OCI-LY1 (cell line): Measurements from ENCODE around the gene MSRB3.

Experiments used
- H2AFZ ChIP-seq: fragments of 200-600 bp; sonication (generic), shearing (Covaris generic); 2 replicates; pipeline ENCODE4 v1.6.0; 2014; ENCODE audit warnings: antibody characterized with exemption, mild to moderate bottlenecking, low read length
- H3F3A ChIP-seq: fragments of 200-600 bp; sonication (generic), shearing (Covaris generic); 2 replicates; pipeline ENCODE4 v1.6.0; 2014; ENCODE audit warnings: mild to moderate bottlenecking, antibody characterized with exemption, low read length, moderate library complexity; ENCODE audit not compliant: insufficient read depth
- H3K27ac ChIP-seq: fragments of 200-600 bp; sonication (generic); 2 replicates; pipeline ENCODE4 v1.5.1; 2014; ENCODE audit warnings: low read length, mixed run types, mild to moderate bottlenecking, low read depth; ENCODE audit not compliant: poor library complexity, severe bottlenecking
- H3K27me3 ChIP-seq: fragments of 200-600 bp; sonication (generic); 2 replicates; pipeline ENCODE4 v1.6.0; 2014; ENCODE audit warnings: antibody characterized with exemption, mild to moderate bottlenecking, low read length, moderate library complexity; ENCODE audit not compliant: insufficient read depth
- H3K36me3 ChIP-seq: fragments of 200-600 bp; sonication (generic); 2 replicates; pipeline ENCODE4 v1.6.1; 2014; ENCODE audit warnings: mild to moderate bottlenecking, antibody characterized with exemption, low read length, moderate library complexity, mixed read lengths; ENCODE audit not compliant: insufficient read depth
- H3K4me1 ChIP-seq: fragments of 200-600 bp; sonication (generic); 2 replicates; pipeline ENCODE4 v1.5.1; 2014; ENCODE audit warnings: mild to moderate bottlenecking, low read length, moderate library complexity; ENCODE audit not compliant: insufficient read depth, severe bottlenecking
- H3K4me2 ChIP-seq: fragments of 200-600 bp; sonication (generic), shearing (Covaris generic); 2 replicates; pipeline ENCODE4 v1.6.1; 2014; ENCODE audit warnings: low read length
- H3K4me3 ChIP-seq: fragments of 200-600 bp; sonication (generic); 2 replicates; pipeline ENCODE4 v1.5.1; 2014; ENCODE audit warnings: low read length, low read depth, mild to moderate bottlenecking, mixed read lengths; ENCODE audit not compliant: poor library complexity, severe bottlenecking
- H3K79me2 ChIP-seq: fragments of 200-600 bp; shearing (Covaris generic); 2 replicates; pipeline ENCODE4 v1.6.1; 2016; ENCODE audit warnings: mixed run types, low read length, mixed read lengths; ENCODE audit not compliant: insufficient read depth
- H3K9ac ChIP-seq: fragments of 200-600 bp; sonication (generic), shearing (Covaris generic); 2 replicates; pipeline ENCODE4 v1.6.1; 2014; ENCODE audit warnings: mild to moderate bottlenecking, low read length, mixed read lengths
- H3K9me2 ChIP-seq: fragments of 200-600 bp; sonication (generic), shearing (Covaris generic); 2 replicates; pipeline ENCODE4 v1.6.1; 2014; ENCODE audit warnings: low read depth, mild to moderate bottlenecking, low read length, mixed read lengths
- H3K9me3 ChIP-seq: fragments of 200-600 bp; shearing (Covaris generic); 2 replicates; pipeline ENCODE4 v1.6.1; 2014; ENCODE audit warnings: low read length, mixed read lengths
- H4K20me1 ChIP-seq: fragments of 200-600 bp; sonication (generic), shearing (Covaris generic); 2 replicates; pipeline ENCODE4 v1.6.0; 2016; ENCODE audit warnings: mild to moderate bottlenecking, low read length; ENCODE audit not compliant: insufficient read depth
- EZH2 ChIP-seq: fragments of 200-600 bp; sonication (generic), shearing (Covaris generic); IDR thresholded peaks from 2 replicates; pipeline ENCODE4 v1.8.0; 2017; ENCODE audit warnings: borderline replicate concordance, mixed run types, mild to moderate bottlenecking, antibody characterized with exemption, low read length, moderate library complexity, mixed read lengths
- TF ChIP-seq, protein P1 (sequence below): fragments of 200-600 bp; sonication (generic), shearing (Covaris generic); IDR thresholded peaks from 2 replicates; pipeline ENCODE4 v1.5.1; 2017; ENCODE audit warnings: mild to moderate bottlenecking, antibody characterized with exemption, low read length, moderate library complexity, mixed read lengths

MSRB3 gene

DNA sequence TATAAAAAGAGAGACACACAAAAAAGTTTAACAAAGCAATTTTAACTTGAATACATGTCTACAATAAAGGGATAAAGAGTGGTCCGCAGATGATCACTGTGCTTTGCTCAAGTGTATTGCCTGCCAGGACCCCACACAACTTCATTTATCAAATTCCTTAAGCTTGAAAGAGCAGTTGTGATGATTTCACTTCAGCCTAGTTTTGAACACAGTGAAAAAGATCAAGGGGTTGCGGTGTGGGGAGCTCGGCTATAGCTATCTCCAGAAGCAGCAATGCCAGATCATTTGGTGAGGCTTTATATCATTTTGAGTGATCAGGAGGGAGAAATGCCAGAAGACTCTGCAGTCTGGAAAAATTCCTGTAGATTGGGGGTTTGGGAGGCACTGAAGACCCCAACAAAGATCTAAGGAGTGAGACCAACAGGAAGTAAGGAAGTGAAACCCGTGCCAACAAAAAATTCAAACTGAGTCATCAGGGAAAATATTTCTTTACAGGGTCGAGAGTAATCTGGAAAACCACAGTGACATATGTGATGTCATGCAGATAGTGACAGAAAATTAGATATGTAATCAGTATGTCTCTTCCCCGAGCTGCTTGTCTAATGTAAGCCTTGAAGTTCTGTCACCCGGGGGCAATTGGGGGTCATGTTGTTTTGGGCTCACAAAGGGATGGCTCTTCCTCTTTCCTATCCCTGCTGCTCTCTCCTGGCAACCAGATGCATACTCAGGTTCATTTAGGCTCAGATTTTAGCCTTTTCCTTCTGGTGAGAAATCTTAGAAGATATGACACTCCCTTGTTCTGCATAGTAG is 221.8 kb downstream of the MSRB3 start:
- Histone ChIP-seq H3K4me1 (no peaks in the 10 kb centered on the region), H3K79me2 (no peaks in the 10 kb centered on the region), H3K9me2 (no peaks in the 10 kb centered on the region), H3F3A (no peaks in the 10 kb centered on the region), H3K4me3 (no peak overlapping the region), H3K27me3 (no peaks in the 10 kb centered on the region), H3K9ac (no peak overlapping the region), H3K9me3 (no peaks in the 10 kb centered on the region), H3K27ac (no peak overlapping the region), H3K4me2 (no peak overlapping the region), H3K36me3 (no peaks in the 10 kb centered on the region), H4K20me1 (no peaks in the 10 kb centered on the region), H2AFZ (no peak overlapping the region)
- no peak for TF ChIP-seq EZH2
- TF ChIP-seq, protein P1, sequence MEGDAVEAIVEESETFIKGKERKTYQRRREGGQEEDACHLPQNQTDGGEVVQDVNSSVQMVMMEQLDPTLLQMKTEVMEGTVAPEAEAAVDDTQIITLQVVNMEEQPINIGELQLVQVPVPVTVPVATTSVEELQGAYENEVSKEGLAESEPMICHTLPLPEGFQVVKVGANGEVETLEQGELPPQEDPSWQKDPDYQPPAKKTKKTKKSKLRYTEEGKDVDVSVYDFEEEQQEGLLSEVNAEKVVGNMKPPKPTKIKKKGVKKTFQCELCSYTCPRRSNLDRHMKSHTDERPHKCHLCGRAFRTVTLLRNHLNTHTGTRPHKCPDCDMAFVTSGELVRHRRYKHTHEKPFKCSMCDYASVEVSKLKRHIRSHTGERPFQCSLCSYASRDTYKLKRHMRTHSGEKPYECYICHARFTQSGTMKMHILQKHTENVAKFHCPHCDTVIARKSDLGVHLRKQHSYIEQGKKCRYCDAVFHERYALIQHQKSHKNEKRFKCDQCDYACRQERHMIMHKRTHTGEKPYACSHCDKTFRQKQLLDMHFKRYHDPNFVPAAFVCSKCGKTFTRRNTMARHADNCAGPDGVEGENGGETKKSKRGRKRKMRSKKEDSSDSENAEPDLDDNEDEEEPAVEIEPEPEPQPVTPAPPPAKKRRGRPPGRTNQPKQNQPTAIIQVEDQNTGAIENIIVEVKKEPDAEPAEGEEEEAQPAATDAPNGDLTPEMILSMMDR, result no peak

DNA sequence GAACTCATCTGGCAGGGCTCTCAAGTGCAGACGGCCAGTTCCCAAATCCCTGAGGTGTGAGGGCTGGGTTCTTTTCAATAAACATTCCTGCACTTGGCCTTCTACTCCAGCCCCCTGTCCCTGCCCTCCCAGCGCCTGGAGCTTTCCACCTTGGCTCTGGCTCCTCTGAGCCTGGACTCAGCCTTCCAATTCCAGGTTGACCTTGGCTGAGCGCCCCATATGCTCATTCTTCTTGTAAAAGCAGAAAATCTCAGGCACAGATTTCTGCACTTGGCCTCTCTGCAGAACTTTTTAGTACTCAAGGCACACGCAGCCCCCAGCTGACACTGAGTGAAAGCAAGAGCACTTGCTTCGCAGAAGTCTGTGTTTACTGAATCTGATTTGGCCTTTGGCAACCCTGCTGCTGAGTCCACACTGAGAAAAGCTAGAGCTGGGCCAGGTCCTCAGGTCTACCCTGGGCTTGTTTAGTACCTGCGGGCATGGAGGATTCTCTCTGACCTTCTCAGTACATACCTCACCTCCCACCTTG is 222.7 kb downstream of the MSRB3 start:
- no peaks in the 10 kb centered on the region for H3K4me1 ChIP-seq

DNA sequence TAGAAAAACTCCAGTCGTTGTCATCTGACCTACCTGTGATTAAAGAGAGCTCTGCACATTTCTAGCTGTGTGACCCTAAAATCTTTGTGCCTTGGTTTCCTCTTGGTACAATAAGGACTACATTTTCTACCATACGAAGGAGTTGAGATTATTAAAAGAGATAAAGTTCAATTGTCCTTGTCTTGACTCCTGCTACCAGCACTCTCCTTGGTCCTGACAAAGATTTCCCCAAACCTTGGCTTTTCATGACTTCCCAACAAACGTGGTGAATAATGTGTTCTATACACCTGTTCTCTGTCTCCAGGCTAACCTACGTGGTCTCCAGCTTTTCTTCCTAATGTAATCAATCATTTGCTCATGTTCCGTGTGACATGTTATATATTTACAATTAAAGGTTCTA is 223.5 kb downstream of the MSRB3 start:
- Histone ChIP-seq H3K4me1 (no peaks in the 10 kb centered on the region), H3K4me2 (no peak overlapping the region), H3K79me2 (no peaks in the 10 kb centered on the region), H3F3A (no peaks in the 10 kb centered on the region), H3K9me2 (no peaks in the 10 kb centered on the region), H4K20me1 (no peaks in the 10 kb centered on the region), H3K4me3 (no peak overlapping the region), H3K9me3 (no peaks in the 10 kb centered on the region), H3K9ac (no peak overlapping the region), H3K36me3 (no peaks in the 10 kb centered on the region), H2AFZ (no peak overlapping the region), H3K27ac (no peak overlapping the region), H3K27me3 (no peaks in the 10 kb centered on the region)
- no peak for TF ChIP-seq EZH2
- TF ChIP-seq, protein P1, result no peak

More for the DNA sequence above, 222.7 kb downstream of the MSRB3 start:
- H3K9me3 ChIP-seq, result no peaks in the 10 kb centered on the region
- H3K4me2 ChIP-seq, result no peak overlapping the region
- H3K9ac ChIP-seq, result no peak overlapping the region
- no peak overlapping the region for H3K27ac ChIP-seq
- H3K9me2 ChIP-seq, result no peaks in the 10 kb centered on the region
- no peak overlapping the region for H3K4me3 ChIP-seq
- H2AFZ ChIP-seq, result no peak overlapping the region
- TF ChIP-seq, protein P1, result no peak
- TF ChIP-seq EZH2, result no peak
- H4K20me1 ChIP-seq, result no peaks in the 10 kb centered on the region
- H3K79me2 ChIP-seq, result no peaks in the 10 kb centered on the region
- no peaks in the 10 kb centered on the region for H3F3A ChIP-seq
- H3K36me3 ChIP-seq, result no peaks in the 10 kb centered on the region
- H3K27me3 ChIP-seq, result no peaks in the 10 kb centered on the region
